ENCODE results near the gene OTOP3.

The OTOP3 gene

GRCh38 chr17:74949455-74950115, 13.9 kb downstream of the OTOP3 start:
- ATAC-seq (no peak), DNase-seq (no peak)
- no peaks in the 10 kb centered on the region for H3K9me3 Mint-ChIP-seq
- no peak overlapping the region for H3K27ac Mint-ChIP-seq
- no peaks in the 10 kb centered on the region for H3K4me1 Mint-ChIP-seq
- H3K4me3 Mint-ChIP-seq = no peak overlapping the region
- peaks cover 7% of the 10 kb centered on the region for H3K27me3 Mint-ChIP-seq

- no peaks in the 10 kb centered on the region for H3K4me1 Mint-ChIP-seq
- DNase-seq (no peak), ATAC-seq (no peak)
- H3K9me3 Mint-ChIP-seq = no peaks in the 10 kb centered on the region
- peaks cover 4% of the 10 kb centered on the region for H3K27me3 Mint-ChIP-seq
- no peak overlapping the region for H3K27ac Mint-ChIP-seq
- H3K4me3 Mint-ChIP-seq = no peak overlapping the region
Observed at GRCh38 chr17:74950207-74950606, 14.5 kb downstream of the OTOP3 start.

- Mint-ChIP-seq H3K4me3 (no peak overlapping the region), H3K4me1 (no peaks in the 10 kb centered on the region), H3K27me3 (no peaks in the 10 kb centered on the region), H3K27ac (no peak overlapping the region), H3K9me3 (no peaks in the 10 kb centered on the region)
- no peak for ATAC-seq
- DNase-seq = no peak
Observed at GRCh38 chr17:74951065-74951464, 15.4 kb downstream of the OTOP3 start.

- H3K4me3 Mint-ChIP-seq = no peak overlapping the region
- H3K27me3 Mint-ChIP-seq = no peaks in the 10 kb centered on the region
- H3K4me1 Mint-ChIP-seq = no peaks in the 10 kb centered on the region
- no peaks in the 10 kb centered on the region for H3K9me3 Mint-ChIP-seq
- no peak for DNase-seq
- no peak overlapping the region for H3K27ac Mint-ChIP-seq
- ATAC-seq = no peak
Observed at GRCh38 chr17:74951680-74952421, 16.2 kb downstream of the OTOP3 start.

GRCh38 chr17:74952431-74953133, 16.9 kb downstream of the OTOP3 start:
- Mint-ChIP-seq H3K4me3 (no peak overlapping the region), H3K4me1 (no peaks in the 10 kb centered on the region), H3K9me3 (no peaks in the 10 kb centered on the region), H3K27ac (no peak overlapping the region), H3K27me3 (no peaks in the 10 kb centered on the region)
- ATAC-seq = no peak
- DNase-seq = no peak

GRCh38 chr17:74953134-74953687, 17.5 kb downstream of the OTOP3 start:
- H3K27ac Mint-ChIP-seq = no peak overlapping the region
- peaks cover 3% of the 10 kb centered on the region for H3K4me1 Mint-ChIP-seq
- peaks cover 4% of the 10 kb centered on the region for H3K27me3 Mint-ChIP-seq
- DNase-seq (no peak), ATAC-seq (no peak)
- H3K4me3 Mint-ChIP-seq = no peak overlapping the region
- H3K9me3 Mint-ChIP-seq = no peaks in the 10 kb centered on the region

DNA sequence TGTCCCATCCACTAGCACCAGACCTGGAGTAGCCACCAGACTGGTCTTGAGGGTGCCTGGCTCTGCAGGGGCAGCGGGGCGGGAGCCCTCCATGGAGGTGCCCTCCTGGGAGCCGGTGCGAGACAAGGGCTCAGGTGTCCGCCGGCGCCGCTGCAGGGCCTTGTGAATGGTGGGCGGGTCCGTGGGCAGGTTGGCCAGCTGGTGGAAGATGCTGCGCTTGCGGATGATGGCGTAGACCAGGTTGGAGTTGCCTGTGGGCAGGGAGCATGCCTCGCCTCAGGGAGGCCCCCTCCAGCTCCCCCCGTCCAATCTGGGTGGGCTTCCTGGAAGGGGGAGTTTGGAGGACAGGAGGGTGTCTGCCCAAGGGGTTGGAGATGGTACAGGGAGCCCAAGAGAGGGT, 18.4 kb downstream of the OTOP3 start:
- H3K4me3 Mint-ChIP-seq = no peak overlapping the region
- no peaks in the 10 kb centered on the region for H3K9me3 Mint-ChIP-seq
- no peak for DNase-seq
- H3K4me1 Mint-ChIP-seq = peaks cover 4% of the 10 kb centered on the region
- no peak for ATAC-seq
- H3K27ac Mint-ChIP-seq = no peak overlapping the region
- H3K27me3 Mint-ChIP-seq = peaks cover 6% of the 10 kb centered on the region

- Mint-ChIP-seq H3K9me3 (no peaks in the 10 kb centered on the region), H3K27ac (peak overlapping the region in 1 of 2 donors; percentile 58), H3K4me1 (peaks cover 4% of the 10 kb centered on the region), H3K27me3 (peaks cover 6% of the 10 kb centered on the region), H3K4me3 (no peak overlapping the region)
- ATAC-seq = no peak
- no peak for DNase-seq
Observed at GRCh38 chr17:74954665-74955421, 19.1 kb downstream of the OTOP3 start.

GRCh38 chr17:74956093-74956492, 20.4 kb downstream of the OTOP3 start:
- no peak for ATAC-seq
- H3K27me3 Mint-ChIP-seq = peaks cover 6% of the 10 kb centered on the region
- H3K4me3 Mint-ChIP-seq = no peak overlapping the region
- DNase-seq = no peak
- no peaks in the 10 kb centered on the region for H3K9me3 Mint-ChIP-seq
- peaks cover 10% of the 10 kb centered on the region for H3K4me1 Mint-ChIP-seq
- H3K27ac Mint-ChIP-seq = no peak overlapping the region

- H3K27ac Mint-ChIP-seq = no peak overlapping the region
Observed at GRCh38 chr17:74957935-74958740, 22.4 kb downstream of the OTOP3 start.

DNA sequence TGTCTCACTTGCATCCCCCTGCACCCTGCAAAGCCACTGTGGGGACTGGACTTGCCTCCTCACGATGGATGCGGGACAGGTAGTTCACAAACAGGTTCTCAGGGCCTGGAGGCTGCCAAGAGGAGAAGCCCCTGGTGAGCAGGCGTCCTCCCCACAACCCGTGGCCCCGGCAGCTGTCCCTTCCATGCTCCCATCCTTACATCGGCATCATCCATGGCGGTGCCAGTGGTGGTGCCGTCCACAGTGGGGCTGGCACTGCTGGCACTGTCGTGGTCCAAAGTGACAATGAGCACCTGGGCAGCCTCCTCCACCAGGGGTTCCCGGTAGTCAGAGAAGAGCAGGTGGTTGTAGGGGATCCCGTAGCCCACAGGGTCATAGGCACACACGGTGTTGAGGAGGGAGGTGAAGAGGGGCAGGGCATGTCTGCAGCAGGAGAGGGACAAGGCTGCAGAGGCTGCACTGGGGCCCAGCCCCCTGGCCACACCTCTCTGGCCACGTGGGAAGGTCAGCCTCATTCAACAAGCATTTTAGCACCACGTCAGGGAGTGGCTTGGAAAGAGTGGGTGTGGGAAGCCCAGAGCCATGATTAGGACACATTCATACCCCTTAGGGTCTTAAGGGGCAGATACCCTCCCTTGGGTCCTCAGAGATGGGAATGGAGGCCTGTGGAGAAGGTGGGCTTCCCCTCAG, 24.3 kb downstream of the OTOP3 start:
- peaks cover 6% of the 10 kb centered on the region for H3K27me3 Mint-ChIP-seq
- H3K4me3 Mint-ChIP-seq = no peak overlapping the region
- ATAC-seq = no peak
- H3K9me3 Mint-ChIP-seq = no peaks in the 10 kb centered on the region
- H3K4me1 Mint-ChIP-seq = peaks cover 15% of the 10 kb centered on the region
- DNase-seq = no peak
- no peak overlapping the region for H3K27ac Mint-ChIP-seq

More at GRCh38 chr17:74957935-74958740, 22.4 kb downstream of the OTOP3 start:
- Mint-ChIP-seq H3K4me1 (peaks cover 15% of the 10 kb centered on the region), H3K9me3 (no peaks in the 10 kb centered on the region), H3K27me3 (peaks cover 6% of the 10 kb centered on the region), H3K4me3 (no peak overlapping the region)
- peak; percentile 53 for ATAC-seq
- peak; percentile 80 to 84 for DNase-seq

- H3K27ac Mint-ChIP-seq = no peak overlapping the region
Observed at GRCh38 chr17:74960570-74961342, 25.1 kb downstream of the OTOP3 start.

GRCh38 chr17:74961657-74962350, 26.1 kb downstream of the OTOP3 start:
- ATAC-seq (peak; percentile 78), DNase-seq (peak; percentile 77 to 80)
- H3K27me3 Mint-ChIP-seq = peaks cover 6% of the 10 kb centered on the region
- peaks cover 15% of the 10 kb centered on the region for H3K4me1 Mint-ChIP-seq
- no peak overlapping the region for H3K4me3 Mint-ChIP-seq
- no peak overlapping the region for H3K27ac Mint-ChIP-seq
- no peaks in the 10 kb centered on the region for H3K9me3 Mint-ChIP-seq

More at GRCh38 chr17:74960570-74961342, 25.1 kb downstream of the OTOP3 start:
- Mint-ChIP-seq H3K4me3 (no peak overlapping the region), H3K4me1 (peaks cover 15% of the 10 kb centered on the region), H3K9me3 (no peaks in the 10 kb centered on the region), H3K27me3 (peaks cover 6% of the 10 kb centered on the region)
- DNase-seq (peak; percentile 38 to 39), ATAC-seq (peak; percentile 37)
